ENCODE data around the gene TRIM34. TPM values are rescaled to one million over a fixed set of nuclear protein-coding genes. Genes with fewer than 3 reads are reported as not detected.
"Not testable (repeated sequence)": the region's sequence is repeated elsewhere in the genome, so short reads cannot be mapped to it uniquely, and the experiment has no call there.

The TRIM34 gene, protein sequence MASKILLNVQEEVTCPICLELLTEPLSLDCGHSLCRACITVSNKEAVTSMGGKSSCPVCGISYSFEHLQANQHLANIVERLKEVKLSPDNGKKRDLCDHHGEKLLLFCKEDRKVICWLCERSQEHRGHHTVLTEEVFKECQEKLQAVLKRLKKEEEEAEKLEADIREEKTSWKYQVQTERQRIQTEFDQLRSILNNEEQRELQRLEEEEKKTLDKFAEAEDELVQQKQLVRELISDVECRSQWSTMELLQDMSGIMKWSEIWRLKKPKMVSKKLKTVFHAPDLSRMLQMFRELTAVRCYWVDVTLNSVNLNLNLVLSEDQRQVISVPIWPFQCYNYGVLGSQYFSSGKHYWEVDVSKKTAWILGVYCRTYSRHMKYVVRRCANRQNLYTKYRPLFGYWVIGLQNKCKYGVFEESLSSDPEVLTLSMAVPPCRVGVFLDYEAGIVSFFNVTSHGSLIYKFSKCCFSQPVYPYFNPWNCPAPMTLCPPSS
- 10.7 and 15.3 TPM in 2 replicates for total RNA-seq

DNA sequence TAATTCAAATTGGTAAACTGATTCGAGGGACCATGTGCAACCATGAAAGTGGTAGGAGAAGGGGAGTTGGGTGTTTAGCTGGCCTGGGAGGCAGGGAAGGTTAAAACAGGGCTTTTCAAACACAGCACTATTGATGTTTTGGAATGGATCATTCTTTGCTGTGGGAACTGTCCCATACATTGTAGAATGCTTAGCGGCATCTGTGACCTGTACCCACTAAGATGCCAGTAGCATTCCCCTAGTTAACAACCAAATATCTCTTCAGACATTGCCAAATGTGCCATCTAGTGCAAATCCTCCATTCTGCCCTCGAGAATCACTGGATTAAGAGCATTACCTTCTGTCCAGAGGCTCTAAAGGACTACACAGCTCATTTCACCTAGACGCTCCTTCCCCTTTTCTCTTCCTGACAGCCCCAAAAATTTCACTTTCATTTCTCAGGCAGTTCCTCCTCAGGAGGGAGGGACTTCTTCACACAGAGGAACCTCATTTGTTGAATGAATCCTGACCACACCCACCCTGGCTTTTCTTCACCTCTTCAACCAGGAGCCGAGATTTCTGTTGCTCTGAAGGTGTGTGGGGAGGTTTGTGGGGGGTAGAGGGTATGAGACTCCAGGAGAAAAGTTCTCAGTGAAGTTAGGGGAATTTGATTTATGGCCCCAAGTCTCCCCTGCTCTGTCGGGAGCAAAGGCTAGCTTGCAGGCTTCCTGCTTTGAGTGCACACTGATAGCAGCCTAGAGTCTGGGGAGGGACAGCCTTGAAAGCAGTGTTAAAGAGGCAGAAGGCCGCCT, at the start of gene TRIM34:
TSS of gene TRIM34 (plus strand) at position 513 of the 791 bp plus-strand sequence. CDS start 7,331 bp downstream, outside the sequence.
- peak; percentile 78 for DNase-seq (ENCODE audit: low read depth)

DNA sequence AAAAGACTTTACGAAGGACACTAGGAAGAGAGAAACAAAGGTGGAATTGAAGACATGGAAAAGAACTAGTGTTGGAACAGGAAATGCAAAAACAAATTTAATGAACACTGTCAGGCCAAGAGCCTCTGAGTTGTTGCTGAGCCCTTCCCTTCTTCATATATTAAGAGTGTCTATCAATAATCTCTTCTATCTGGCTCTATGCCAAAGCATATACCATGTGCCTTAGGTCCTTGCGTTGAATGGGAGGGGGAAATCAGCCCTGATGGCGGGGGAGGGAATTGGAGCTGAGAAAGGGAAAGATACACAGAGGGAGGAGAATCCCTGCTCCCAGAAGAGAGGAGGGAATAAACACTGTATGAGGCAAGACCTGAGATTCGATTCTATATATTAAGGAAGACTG, 49.6 kb upstream of the TRIM34 start:
- no peak for DNase-seq (ENCODE audit: low read depth)

DNA sequence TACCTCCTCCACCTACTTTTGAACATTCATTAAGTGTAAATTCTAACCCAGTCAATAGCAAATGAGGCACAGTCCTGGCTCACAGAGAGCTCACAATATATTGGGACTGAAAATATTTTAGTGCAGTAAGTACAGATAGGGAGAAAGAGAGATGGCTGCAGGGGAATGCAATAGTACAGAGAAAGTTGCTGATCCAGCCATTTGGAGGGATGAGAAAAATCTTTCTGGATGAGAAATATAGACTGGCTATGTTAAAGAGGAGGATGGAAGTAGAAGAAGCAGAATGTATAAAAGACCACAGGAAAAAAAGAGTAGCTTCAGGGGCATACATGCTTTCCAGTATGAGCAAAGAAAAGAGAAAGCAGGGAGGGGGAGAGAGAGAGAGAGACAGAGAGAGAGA, 47.7 kb upstream of the TRIM34 start:
- no peak for DNase-seq (ENCODE audit: low read depth)

DNA sequence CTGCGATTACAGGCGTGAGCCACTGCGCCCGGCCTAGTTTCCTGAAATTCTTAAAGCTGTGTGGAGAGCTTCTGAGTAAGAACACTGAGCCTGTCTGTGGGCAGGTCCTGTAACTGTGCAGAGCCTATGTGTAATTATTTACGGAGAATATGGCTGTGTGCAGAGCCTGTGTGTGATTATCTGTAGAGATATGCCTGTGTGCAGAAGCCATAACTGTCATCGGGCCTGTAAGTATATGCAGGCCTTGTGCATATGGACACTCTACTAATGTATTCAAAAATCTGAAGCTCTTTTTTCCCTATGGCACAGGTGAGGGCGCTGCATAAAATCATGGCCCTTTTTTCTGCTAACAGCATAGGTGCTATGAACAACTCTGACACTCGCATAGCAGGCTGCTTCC, 44.2 kb upstream of the TRIM34 start, which contains the start of gene OR52B6:
TSS of gene OR52B6 (plus strand) at position 301 of the 400 bp plus-strand sequence. CDS start at position 301, 0 bp downstream.
- no peak for DNase-seq (ENCODE audit: low read depth)

DNA sequence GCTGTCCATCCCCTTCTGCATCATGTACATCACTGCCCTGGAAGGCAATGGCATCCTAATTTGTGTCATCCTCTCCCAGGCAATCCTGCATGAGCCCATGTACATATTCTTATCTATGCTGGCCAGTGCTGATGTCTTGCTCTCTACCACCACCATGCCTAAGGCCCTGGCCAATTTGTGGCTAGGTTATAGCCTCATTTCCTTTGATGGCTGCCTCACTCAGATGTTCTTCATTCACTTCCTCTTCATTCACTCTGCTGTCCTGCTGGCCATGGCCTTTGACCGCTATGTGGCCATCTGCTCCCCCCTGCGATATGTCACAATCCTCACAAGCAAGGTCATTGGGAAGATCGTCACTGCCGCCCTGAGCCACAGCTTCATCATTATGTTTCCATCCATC, 43.8 kb upstream of the TRIM34 start:
- DNase-seq (ENCODE audit: low read depth), result no peak

DNA sequence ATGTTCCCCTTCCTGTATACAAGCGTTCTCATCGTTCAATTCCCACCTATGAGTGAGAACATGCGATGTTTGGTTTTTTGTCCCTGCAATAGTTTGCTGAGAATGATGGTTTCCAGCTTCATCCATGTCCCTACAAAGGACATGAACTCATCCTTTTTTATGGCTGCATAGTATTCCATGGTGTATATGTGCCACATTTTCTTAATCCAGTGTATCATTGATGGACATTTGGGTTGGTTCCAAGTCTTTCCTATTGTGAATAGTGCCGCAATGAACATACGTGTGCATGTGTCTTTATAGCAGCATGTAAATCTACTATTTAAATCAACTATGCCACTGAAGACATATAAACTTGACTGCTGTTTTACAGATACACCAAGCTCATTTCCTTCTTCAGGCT, 40.3 kb upstream of the TRIM34 start:
- DNase-seq (ENCODE audit: low read depth), result not testable (repeated sequence)

DNA sequence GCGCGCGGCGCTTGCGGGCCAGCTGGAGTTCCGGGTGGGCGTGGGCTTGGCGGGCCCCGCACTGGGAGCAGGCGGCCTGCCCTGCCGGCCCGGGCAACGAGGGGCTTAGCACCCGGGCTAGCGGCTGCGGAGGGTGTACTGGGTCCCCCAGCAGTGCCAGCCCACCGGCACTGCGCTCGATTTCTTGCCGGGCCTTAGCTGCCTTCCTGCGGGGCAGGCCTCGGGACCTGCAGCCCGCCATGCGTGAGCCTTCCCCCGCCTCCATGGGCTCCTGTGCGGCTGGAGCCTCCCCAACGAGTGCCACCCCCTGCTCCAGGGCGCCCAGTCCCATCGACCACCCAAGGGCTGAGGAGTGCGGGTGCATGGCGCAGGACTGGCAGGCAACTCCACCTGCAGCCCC, 34.9 kb upstream of the TRIM34 start:
- DNase-seq (ENCODE audit: low read depth), result not testable (repeated sequence)

DNA sequence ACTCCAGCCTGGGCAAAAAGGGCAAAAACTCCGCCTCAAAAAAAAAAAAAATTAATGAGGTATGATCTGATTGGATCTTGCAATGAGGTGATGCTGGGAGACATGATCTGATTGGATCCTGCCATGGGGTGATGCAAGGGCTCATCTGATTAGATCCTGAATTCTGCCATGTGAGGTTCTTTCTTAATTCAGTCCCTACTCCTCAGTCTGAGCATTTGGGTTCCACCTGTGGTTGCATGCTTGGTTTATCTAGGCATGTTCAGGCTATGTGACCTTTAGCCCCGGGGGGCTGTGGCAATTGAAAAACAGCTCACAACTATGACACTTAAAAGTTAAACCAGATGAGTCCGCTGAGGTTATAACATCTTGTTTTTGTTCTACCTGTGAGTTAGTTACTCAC, 33.2 kb upstream of the TRIM34 start:
- peak; percentile 96 for DNase-seq (ENCODE audit: low read depth)

DNA sequence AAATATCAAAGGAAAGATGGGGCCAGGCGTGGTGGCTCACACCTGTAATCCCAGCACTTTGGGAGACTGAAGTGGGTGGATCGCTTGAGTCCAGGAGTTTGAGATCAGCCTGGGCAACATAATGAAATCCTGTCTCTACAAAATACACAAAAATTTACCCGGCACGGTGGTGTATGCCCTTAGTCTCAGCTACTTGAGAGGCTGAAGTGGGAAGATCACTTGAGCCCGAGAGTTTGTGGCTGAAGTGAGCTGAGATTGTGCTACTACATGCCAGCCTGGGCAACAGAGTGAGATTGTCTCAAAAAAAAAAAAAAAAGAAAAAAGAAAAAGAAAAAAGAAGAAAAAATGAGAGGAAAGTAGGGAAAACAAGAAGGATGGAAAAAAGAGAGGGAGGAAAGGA, 32.2 kb upstream of the TRIM34 start:
- no peak for DNase-seq (ENCODE audit: low read depth)

DNA sequence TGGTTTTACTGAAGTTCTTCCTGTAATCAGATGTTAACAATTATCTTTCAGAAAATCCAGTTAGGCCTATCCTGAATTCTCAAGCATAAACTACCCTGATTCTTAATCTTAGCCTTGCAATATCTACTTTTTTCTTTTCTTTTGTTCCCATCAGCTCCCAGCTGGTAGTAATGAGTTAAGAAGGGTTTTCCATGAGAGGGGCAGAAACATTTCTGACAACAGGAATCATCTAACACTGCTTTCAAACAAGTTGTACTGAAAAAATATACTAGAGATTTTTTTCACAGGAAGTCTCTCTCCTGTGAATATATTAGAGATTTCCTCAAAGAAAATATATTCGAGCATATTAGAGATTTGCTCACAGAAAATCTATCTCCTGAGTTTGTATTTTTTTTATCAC, 31.7 kb upstream of the TRIM34 start:
- DNase-seq (ENCODE audit: low read depth), result no peak

DNA sequence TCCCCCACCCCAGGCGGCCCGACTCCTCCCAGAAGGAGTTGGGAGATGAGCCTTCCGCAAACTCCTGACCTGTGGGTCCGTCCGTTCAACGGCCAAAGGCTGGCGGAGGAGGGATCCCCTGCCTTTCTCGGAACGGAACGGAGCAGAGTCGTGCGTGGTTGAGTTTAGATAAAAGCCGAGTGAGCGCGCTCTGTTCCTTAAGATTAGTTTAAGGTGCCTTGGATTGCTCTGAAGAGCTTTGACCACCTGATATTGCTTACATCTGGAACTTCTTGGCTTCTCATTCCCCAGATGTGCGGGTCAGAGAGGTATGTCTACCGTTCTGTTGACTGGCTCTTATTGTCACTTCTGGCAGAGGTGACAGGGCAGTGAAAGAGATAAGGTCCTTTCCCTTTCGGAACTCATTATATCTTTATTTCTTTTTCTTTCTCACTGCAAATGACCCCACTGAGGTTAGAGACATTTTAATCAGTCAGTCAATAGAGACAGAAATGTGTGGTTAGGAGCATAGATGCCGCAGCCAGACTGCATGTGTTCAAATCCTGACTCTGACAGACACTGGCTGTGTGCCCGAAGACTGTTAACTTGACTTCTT, 28.1 kb upstream of the TRIM34 start, which contains the start of gene TRIM6:
TSS of gene TRIM6 (plus strand) at position 31 of the 595 bp plus-strand sequence. CDS start at position 292, 261 bp downstream.
- peak; percentile 43 for DNase-seq (ENCODE audit: low read depth)

DNA sequence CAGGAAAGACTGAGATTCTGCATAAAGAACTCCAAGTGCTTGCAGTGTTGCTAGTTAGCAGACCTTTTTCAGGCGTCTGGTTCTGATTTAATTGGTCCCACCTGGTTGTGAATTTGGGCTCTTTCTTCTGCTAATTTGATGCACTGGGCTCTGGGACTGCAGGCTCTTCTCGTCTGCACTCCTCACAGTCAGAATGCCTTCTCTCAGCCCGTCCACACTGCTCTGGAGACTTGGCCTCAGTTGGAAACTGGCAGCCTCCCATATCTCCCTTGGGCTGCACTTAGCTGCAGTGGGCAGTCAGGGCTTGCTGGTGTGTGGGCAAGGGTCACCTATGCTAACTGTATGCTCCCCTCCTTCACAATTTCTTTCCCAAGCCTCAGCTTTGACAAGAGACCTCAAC, 26.8 kb upstream of the TRIM34 start:
- DNase-seq (ENCODE audit: low read depth), result no peak

DNA sequence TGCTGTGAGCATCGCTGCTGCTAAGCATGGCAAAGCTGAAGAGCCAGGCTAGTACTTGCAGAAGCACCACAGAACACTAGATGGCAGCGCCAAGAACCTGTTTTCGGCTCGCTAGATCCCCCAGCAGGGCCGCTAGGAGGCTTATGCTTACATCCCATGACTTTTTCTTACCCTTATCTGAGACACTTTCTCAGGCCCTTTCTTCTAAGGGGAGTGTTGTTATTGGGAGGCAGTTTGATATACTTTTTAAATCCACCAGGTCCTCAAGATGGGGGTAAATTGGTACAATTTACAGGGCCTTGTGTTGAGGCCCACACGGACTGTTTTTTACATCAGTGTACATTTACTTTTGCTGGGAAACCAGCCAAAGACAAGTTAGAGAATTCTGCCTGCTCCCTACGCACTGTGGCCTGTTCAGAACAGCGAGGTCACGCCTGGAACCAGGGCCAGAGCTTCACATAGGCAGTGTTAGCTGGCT, 24.4 kb upstream of the TRIM34 start:
- peak; percentile 87 for DNase-seq (ENCODE audit: low read depth)

DNA sequence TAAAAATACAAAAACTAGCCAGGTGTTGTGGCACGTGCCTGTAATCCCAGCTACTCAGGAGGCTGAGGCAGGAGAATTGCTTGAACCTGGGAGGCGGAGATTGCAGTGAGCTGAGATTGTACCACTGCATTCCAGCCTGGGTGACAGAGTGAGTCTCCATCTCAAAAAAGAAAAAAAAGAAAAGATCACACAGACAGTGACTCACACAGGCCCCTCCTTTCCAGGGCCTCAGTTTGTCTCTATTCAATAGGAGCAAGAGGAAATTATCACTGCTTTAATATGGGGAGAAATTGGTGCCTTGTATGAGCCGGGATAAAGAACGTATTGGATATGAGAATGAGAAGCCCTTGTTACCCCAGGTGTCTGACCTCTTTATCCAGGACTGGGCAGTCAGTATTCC, 22.0 kb upstream of the TRIM34 start:
- peak; percentile 22 for DNase-seq (ENCODE audit: low read depth)

DNA sequence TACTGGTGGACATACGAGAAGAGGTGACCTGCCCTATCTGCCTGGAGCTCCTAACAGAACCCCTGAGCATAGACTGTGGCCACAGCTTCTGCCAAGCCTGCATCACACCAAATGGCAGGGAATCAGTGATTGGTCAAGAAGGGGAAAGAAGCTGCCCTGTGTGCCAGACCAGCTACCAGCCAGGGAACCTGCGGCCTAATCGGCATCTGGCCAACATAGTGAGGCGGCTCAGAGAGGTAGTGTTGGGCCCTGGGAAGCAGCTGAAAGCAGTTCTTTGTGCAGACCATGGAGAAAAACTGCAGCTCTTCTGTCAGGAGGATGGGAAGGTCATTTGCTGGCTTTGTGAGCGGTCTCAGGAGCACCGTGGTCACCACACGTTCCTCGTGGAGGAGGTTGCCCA, 21.5 kb upstream of the TRIM34 start:
- no peak for DNase-seq (ENCODE audit: low read depth)

DNA sequence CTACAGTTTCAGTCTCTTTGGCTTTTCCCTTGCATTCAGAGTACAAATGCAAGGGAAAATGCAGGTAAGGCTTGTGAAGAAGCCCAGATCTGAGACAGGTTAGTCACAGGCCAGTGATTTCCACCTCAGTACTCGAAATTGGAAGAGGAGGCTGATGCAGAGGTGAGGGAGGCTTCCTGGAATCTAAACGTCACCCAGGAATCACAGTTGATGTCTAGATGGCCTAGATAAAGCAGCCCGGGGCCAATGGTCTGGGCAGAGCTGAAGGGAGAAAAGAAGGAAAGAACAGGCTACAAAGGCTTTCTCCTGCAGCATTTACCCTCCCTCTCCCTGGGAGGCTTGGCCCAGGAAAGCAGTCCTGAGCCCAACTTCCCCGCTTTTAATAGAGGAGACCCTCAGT, 19.9 kb upstream of the TRIM34 start:
- no peak for DNase-seq (ENCODE audit: low read depth)

DNA sequence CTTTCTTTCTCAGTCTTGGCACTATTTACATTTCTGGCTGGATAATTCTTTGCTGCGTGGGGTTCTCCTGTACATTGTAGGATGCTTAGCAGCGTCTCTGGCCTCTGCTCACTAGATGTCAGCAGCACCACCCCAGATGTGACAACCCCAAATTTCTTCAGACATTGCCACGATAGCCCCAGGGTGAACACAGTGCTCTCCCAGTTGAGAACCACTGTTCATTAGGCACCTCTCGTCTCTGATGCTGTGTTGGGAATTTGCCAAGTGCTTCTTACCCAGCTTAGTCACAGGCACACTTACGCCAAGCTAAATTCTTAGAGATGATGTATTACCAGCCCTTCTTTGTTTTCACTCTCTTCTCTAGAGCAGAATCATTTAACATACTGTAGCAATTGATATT, 19.0 kb upstream of the TRIM34 start:
- peak; percentile 71 for DNase-seq (ENCODE audit: low read depth)

DNA sequence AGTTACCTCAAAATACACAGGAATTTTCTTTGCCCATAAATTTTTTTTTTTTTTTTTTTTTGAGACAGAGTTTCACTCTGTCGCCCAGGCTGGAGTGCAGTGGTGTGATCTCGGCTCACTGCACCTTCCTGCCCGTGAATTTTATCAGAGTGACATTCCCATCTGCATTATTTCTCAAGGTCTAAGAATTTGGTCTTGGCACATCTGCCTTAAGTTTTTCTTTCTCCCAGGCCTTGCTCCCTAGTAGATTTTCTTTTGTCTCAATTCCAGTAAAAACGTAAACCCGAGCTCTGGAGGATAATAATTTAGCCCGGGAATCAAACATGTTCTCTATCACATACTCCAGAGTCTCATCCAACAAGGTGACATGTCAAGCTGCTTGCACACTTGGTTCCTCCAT, 16.0 kb upstream of the TRIM34 start:
- DNase-seq (ENCODE audit: low read depth), result no peak

DNA sequence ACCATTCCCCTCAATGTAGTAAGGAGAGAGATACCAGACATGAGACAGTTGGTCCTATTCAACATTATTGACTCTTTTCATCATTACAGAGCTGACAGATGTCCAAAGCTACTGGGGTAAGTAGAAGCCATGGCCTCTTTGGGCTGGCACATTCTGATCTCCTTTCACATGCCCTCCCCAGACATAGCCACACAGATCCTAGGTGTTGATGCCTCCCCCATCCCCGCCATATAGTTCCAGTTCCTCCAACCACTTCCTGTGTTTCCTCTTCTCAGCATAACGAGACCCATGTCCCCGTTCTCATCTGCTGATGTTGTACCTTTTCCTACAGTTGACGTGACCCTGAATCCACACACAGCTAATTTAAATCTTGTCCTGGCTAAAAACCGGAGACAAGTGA, 14.4 kb upstream of the TRIM34 start:
- no peak for DNase-seq (ENCODE audit: low read depth)

DNA sequence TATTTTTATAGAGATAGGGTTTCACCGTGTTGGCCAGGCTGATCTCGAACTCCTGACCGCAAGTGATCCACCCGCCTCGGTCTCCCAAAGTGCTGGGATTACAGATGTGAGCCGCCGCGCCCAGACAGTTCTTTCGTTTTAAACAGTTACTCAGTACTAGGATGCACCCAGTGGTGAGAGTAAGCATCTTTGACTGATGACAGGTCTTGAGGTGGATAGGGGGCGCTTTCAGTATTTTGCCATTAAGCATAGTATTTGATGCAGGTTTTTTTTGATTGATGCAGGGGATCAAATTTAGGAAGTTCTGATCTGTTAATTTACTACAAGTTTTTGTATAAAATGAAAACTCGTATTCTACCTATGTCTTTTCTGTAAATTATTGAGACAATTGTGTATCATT, 13.2 kb upstream of the TRIM34 start:
- no peak for DNase-seq (ENCODE audit: low read depth)

DNA sequence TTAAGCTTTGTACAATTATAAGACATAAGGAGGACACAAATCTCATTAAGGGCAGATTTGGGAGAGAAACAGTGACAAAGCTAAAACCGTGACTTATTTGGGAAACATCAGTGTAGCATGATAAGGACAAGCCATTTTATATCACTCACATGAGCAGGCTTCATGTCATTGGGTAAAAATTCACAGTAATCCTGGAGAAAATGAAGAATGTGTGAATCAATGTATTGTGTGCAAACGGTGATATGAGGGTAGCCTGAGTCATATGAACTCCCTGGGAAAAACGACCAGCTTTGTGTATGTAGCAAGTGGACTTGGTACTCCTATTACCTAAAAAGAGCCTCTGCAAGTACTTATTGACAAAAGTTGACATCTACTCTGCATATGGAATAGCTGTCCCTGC, 6.0 kb upstream of the TRIM34 start:
- DNase-seq (ENCODE audit: low read depth), result peak; percentile 32

Measured in renal cortical epithelial cell (primary cell).